Calu3 (cell line): ENCODE data around the gene HRCT1. TPM values are rescaled to one million over a fixed set of nuclear protein-coding genes. Genes with fewer than 3 reads are reported as not detected.

Experiments
- BruUV-seq: library from RNA; stranded (reverse); fragments of 400-500 nt; replicated peaks from 2 replicates; lab custom pipeline; 2021; lab: Mats Ljungman, UMichigan
- CTCF ChIA-PET: fragments of 300-600 bp; sonication (Branson Sonifier 250); formaldehyde crosslinking; loops from one replicate; lab custom pipeline; 2022; ENCODE audit warnings: antibody characterized with exemption; lab: Charles Lee
- DNase-seq: peaks from one replicate; pipeline ENCODE4 v3.0.0; 2022
- H3K27ac Mint-ChIP-seq: one replicate; pipeline ENCODE4 v1.8.0; 2022; ENCODE audit warnings: mixed read lengths; ENCODE audit not compliant: unreplicated experiment
- H3K27me3 Mint-ChIP-seq: one replicate; pipeline ENCODE4 v1.8.0; 2022; ENCODE audit warnings: mixed read lengths; ENCODE audit not compliant: unreplicated experiment
- H3K36me3 Mint-ChIP-seq: one replicate; pipeline ENCODE4 v1.8.0; 2022; ENCODE audit warnings: mild to moderate bottlenecking, moderate library complexity, mixed read lengths; ENCODE audit not compliant: insufficient read depth, unreplicated experiment
- H3K4me1 Mint-ChIP-seq: one replicate; pipeline ENCODE4 v1.8.0; 2022; ENCODE audit warnings: mild to moderate bottlenecking, low read depth, mixed read lengths; ENCODE audit not compliant: unreplicated experiment
- H3K4me3 Mint-ChIP-seq: one replicate; pipeline ENCODE4 v1.8.0; 2022; ENCODE audit warnings: mild to moderate bottlenecking, low read depth, moderate library complexity, mixed read lengths; ENCODE audit not compliant: unreplicated experiment
- H3K9me3 Mint-ChIP-seq: one replicate; pipeline ENCODE4 v1.8.0; 2022; ENCODE audit warnings: low read depth, mixed read lengths; ENCODE audit not compliant: unreplicated experiment
- intact Hi-C: fragments of 100-400 bp; cut with micrococcal nuclease; formaldehyde crosslinking; loops from one replicate; pipeline ENCODE4 v1.10.0; 2022; ENCODE audit not compliant: unreplicated experiment
- total RNA-seq: library from RNA; stranded (reverse); gene quantifications from 2 replicates; pipeline ENCODE4 v1.2.3, GENCODE V29; 2022
- TF ChIP-seq, protein P1 (sequence below): fragments of 200-600 bp; IDR thresholded peaks from one replicate; pipeline ENCODE4 v1.8.0; 2022; ENCODE audit warnings: antibody characterized with exemption; ENCODE audit not compliant: unreplicated experiment

HRCT1 gene
- total RNA-seq, 1 experiment from 2014 or later = 0.90 TPM

GRCh38 chr9:35869621-35870216 is 36.3 kb upstream of the HRCT1 start:
- Mint-ChIP-seq H3K4me3 (no peak overlapping the region), H3K4me1 (no peaks in the 10 kb centered on the region), H3K36me3 (no peaks in the 10 kb centered on the region), H3K27me3 (peaks cover under 1% of the 10 kb centered on the region), H3K27ac (no peak overlapping the region), H3K9me3 (no peaks in the 10 kb centered on the region)
- BruUV-seq = no TSS peak
- no peak for DNase-seq
- intact Hi-C loops = no loop called here
- TF ChIP-seq, protein P1, sequence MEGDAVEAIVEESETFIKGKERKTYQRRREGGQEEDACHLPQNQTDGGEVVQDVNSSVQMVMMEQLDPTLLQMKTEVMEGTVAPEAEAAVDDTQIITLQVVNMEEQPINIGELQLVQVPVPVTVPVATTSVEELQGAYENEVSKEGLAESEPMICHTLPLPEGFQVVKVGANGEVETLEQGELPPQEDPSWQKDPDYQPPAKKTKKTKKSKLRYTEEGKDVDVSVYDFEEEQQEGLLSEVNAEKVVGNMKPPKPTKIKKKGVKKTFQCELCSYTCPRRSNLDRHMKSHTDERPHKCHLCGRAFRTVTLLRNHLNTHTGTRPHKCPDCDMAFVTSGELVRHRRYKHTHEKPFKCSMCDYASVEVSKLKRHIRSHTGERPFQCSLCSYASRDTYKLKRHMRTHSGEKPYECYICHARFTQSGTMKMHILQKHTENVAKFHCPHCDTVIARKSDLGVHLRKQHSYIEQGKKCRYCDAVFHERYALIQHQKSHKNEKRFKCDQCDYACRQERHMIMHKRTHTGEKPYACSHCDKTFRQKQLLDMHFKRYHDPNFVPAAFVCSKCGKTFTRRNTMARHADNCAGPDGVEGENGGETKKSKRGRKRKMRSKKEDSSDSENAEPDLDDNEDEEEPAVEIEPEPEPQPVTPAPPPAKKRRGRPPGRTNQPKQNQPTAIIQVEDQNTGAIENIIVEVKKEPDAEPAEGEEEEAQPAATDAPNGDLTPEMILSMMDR = no peak
- CTCF ChIA-PET = no interaction called here

- Mint-ChIP-seq H3K4me3 (no peak within 1 kb of the TSS), H3K9me3 (no peaks in the 10 kb centered on the region), H3K36me3 (no peaks in the 10 kb centered on the region), H3K4me1 (no peaks in the 10 kb centered on the region), H3K27me3 (peaks cover 8% of the 10 kb centered on the region), H3K27ac (no peak within 1 kb of the TSS)
- TF ChIP-seq, protein P1 = no peak
- BruUV-seq = no TSS peak
- CTCF ChIA-PET = interaction anchor here (1.2 kb wide), 1 partner anchor 11 kb away, joined by 3 read pairs; no protein-coding TSS in a partner anchor
- no peak for DNase-seq
- intact Hi-C loops = no loop called here
Observed at GRCh38 chr9:35870351-35870923, 35.6 kb upstream of the HRCT1 start, which contains the start of gene OR13J1. Gene OR13J1, minus strand, starts transcription at chr9:35870401. Its CDS starts 0 bp downstream, at chr9:35870401.

DNA sequence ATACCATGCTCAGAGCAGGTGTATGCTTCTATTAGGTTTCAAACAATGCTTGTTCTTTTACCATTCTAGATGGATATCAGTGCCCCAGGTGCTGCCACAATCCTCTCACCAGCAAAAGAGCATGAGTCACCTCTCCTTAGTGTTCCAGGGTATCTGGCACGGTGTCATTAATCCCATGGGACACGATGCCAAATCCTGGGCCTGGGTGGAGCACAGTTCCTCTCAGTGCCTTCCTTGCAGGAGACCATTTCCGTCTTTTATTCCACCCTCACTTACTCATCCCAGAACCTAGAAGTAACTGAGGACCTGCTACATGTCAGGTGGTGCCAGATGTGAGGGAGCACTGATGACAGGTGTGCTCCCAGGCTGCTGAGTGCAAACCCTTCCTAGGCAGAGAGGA is 34.5 kb upstream of the HRCT1 start:
- H3K27ac Mint-ChIP-seq = no peak overlapping the region
- H3K4me1 Mint-ChIP-seq = no peaks in the 10 kb centered on the region
- no peaks in the 10 kb centered on the region for H3K9me3 Mint-ChIP-seq
- DNase-seq = no peak
- TF ChIP-seq, protein P1 = no peak
- no peak overlapping the region for H3K4me3 Mint-ChIP-seq
- CTCF ChIA-PET = interaction anchor here (1.2 kb wide), 1 partner anchor 10 kb away, joined by 3 read pairs; no protein-coding TSS in a partner anchor
- H3K27me3 Mint-ChIP-seq = peaks cover 17% of the 10 kb centered on the region
- intact Hi-C loops = no loop called here
- no peaks in the 10 kb centered on the region for H3K36me3 Mint-ChIP-seq
- BruUV-seq = no TSS peak

DNA sequence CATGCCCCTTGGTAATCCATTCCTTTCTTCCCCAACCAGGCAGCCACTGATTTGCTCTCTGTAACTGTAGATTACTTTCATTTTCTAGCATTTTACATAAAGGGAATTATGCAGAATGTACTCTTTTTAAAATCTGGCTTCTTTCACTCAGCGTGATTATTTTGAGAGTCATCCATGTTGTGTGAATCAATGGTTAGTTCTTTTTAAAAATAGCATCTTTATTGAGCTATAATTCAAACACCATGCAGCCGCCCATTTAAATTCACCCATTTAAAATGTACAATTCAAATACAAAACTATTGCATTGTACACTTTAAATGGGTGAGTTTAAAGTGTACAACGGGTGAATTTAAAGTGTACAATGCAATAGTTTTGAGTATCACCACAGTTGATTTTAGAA is 33.5 kb upstream of the HRCT1 start:
- Mint-ChIP-seq H3K9me3 (peaks cover 3% of the 10 kb centered on the region), H3K27me3 (peaks cover 26% of the 10 kb centered on the region), H3K4me3 (no peak overlapping the region), H3K27ac (no peak overlapping the region), H3K4me1 (no peaks in the 10 kb centered on the region), H3K36me3 (no peaks in the 10 kb centered on the region)
- no peak for DNase-seq
- no TSS peak for BruUV-seq
- CTCF ChIA-PET = no interaction called here
- TF ChIP-seq, protein P1 = no peak
- intact Hi-C loops = no loop called here
